Erythroblast (primary cell): Measurements from ENCODE around the gene RPS3.

ENCODE experiments used
- DNase-seq, 2 experiments: peaks; one replicate each; lab custom pipeline; 2025; lab: John Stamatoyannopoulos, UW
- GATA1 ChIP-seq: IDR thresholded peaks from 2 replicates; pipeline ENCODE4 v1.6.1; 2011; ENCODE audit warnings: low read depth, mild to moderate bottlenecking, control low read depth, low read length, moderate library complexity
- POLR2A ChIP-seq: IDR thresholded peaks from 2 replicates; pipeline ENCODE4 v1.6.1; 2011; ENCODE audit warnings: mild to moderate bottlenecking, low read length

RPS3 gene

GRCh38 chr11:75442161-75442885, 43.0 kb downstream of the RPS3 start:
- DNase-seq = no peak
- TF ChIP-seq GATA1 (no peak), POLR2A (no peak)

- DNase-seq = no peak
- TF ChIP-seq POLR2A (no peak), GATA1 (no peak)
These were observed 43.7 kb downstream of the RPS3 start for GRCh38 chr11:75443043-75443442.

DNA sequence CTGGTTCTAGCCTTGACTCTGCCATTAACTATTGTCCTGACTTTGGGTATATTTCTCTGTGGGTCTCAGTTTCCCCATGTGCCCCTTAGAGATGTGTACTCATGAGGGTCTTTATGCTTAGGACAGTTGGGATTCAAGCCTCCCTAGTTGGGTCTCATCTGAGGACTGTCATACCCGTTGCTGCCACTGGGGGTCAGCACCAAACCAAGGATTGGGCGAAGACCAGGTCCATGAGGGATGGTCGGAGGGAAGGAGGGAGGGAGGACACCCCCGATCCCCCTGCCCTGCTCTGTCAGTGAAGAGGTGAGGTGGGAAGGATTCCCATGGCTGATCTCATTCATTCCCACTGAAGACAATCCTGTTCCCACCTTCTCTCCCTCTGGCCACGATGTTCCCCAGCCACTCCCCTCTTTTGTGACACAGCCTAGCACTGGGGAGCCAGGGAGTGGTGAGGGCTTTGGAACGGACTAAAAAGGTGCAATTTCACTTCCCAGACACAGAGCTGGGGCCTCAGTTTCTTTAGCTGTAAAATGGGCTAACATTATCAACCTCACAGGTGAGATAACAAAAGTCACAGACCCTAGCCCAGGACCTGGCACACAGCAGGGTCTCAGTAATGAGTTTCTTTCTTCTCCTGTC, 46.1 kb downstream of the RPS3 start:
- TF ChIP-seq GATA1 (no peak), POLR2A (no peak)
- peak; percentile 68 to 84 for DNase-seq

- no peak for TF ChIP-seq POLR2A
- TF ChIP-seq GATA1 = no peak
- DNase-seq = no peak
These were observed 48.1 kb downstream of the RPS3 start for GRCh38 chr11:75447415-75447814.

DNA sequence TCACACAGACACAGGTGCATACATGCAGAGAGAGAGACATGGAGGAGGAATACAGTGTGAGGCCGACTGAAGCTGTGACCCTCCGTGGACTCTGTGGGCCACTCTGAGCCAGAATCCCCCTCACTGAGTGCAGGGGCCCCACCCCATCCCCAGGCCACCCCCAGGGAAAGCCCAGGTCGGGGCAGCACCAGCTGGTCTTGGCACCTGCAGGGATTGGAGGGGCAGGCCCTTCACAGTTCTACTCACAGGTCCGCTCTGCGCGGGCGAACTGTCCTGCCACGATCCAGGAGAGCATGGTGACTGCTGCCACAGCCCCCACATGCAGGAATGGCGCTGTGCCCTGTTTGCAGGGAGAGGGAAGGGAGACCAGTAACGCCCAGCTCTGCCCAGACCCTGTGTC, 50.0 kb downstream of the RPS3 start:
- TF ChIP-seq POLR2A (no peak), GATA1 (no peak)

DNA sequence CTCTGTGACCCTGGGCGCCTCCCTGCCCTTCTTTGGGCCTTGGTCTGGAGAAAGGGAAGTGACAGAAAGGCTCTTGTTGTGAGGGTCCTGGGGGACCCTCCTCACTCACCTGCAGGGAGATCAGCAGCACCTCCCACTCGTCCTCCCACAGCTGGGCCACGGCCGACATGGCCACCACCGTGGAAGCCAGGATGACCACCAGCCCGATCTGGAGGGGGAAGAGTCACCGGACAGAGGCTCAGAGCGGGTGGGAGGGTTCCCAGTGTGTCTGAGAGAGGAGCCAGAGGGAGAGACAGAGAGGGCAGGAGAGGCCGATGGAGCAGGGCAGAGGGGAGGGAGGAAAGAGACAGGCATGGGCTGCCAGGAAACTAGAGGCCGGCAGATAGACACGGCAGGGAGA, 50.5 kb downstream of the RPS3 start:
- no peak for DNase-seq
- TF ChIP-seq POLR2A = no peak
- TF ChIP-seq GATA1 = no peak

More for the DNA sequence above, 50.0 kb downstream of the RPS3 start:
- no peak for DNase-seq

DNA sequence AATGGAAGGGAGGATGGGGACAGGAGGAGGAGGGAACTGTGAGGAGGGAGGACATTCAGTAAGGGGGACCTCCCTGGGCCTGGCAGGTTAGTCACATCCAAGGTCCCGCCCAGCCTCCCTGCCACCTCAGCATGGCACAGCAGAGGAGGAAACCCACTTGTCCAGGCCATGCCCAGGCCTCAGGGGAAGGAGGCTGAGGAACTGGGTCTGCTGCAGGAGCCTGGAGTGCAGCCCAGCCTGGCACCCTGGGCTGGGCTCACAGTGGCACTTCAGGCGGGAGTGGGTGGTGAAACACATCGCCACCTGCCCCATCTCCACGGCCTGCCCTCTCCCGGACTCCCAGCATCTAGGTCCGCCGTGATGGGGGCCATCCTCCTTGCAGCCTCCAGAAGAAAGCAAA, 50.9 kb downstream of the RPS3 start:
- TF ChIP-seq POLR2A (no peak), GATA1 (no peak)

GRCh38 chr11:75450826-75451821, 51.8 kb downstream of the RPS3 start:
- peak; percentile 52 to 75 for DNase-seq

More for the DNA sequence above, 50.9 kb downstream of the RPS3 start:
- DNase-seq = no peak

DNA sequence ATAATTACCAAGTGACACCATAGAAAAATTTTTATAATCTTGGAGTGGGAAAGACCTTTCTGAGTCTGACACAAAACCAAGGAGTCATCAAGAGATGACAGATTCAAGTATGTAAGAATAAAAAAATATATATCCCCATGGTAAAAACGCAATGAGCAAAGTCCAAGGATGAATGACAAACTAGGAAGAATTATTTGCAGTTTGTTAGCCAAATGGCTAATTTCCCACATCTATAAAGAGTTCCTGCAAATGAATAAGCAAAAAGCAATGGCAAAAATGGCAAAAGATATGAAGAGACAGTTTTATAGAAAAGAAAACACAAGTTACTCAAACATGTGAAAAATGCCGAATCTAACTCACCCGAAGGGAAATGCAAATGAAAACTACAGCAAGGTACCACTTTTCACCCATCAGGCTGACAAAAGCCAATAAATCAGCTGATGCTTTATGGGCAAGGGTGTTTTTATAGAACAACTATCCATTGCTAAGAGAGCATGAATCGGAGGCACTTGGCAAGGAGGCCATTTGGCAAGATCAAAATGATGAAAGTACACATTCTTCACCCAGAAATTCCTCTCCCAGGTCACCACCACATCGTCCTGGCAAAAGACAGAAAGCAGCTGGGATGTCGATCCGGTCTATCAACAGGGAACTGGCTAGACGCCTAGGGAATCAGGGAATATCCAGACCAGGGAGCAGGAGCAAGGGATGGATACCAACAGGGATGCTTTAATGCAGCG, 54.8 kb downstream of the RPS3 start:
- TF ChIP-seq GATA1 (no peak), POLR2A (no peak)
- no peak for DNase-seq

More at GRCh38 chr11:75450826-75451821, 51.8 kb downstream of the RPS3 start:
- TF ChIP-seq POLR2A (no peak), GATA1 (no peak)

DNA sequence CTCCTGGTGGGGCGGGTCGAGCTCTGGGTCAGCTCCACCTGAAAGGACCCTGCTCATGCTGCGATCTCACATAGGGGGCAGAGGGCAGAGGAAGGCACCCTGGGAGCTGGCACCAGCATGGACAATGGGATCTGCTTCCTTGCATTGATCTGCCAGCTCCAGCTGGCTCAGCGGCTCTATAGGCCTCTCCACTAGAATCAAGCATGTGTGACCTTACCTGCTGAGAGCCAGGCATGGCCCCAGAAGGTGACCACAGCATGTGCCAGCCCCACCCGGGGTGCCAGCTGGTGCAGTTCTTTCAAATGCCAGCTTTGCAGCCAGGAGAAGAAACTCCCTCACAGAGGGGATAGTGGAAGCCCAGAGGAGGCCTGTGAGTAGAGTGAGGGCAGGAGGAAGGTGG, 55.7 kb downstream of the RPS3 start:
- no peak for DNase-seq
- TF ChIP-seq POLR2A (no peak), GATA1 (no peak)
